HL-60/S4 treated with phorbol 12-myristate 13-acetate at 8.2 ng/mL for 4 days and 3 days (cell line): ENCODE results near the gene SVBP.

Source experiments
- in situ Hi-C: fragments of 300-500 bp; cut with MboI; formaldehyde crosslinking; loops from 2 replicates; pipeline ENCODE4 v1.15.0; 2022; ENCODE audit warnings: low sequenced_read_pairs

The SVBP gene

GRCh38 chr1:42806593-42806992 lies 10.6 kb downstream of the SVBP start:
- in situ Hi-C loops: no loop called here

GRCh38 chr1:42806171-42806570 lies 11.0 kb downstream of the SVBP start:
- in situ Hi-C loops: no loop called here

DNA sequence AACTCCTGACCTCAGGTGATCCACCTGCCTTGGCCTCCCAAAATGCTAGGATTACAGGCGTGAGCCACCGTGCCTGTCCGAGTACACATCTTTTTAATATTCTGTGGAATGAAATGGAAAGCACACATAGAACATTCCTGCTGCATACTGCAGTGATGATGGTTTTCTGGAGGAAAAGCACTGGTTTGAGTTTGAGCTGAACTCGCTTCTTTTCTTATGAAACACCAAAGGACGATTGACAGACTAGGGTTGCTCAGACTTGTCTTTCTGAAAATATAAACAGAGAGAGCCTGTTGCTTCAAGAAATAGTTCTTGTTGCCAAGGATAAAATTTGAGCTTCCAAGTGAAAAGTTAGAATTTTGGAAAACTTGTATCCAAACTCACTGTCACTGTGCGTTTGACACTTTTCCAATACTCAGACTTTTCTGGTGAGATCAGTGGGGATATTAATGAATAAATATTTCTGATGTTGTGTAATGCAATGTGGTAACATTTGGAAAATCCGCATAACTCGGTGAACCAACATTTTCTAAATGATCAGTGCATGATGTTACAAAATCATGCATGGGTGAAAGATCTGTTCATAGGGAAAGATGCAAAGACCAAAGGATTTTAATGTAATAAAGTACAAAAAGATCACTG lies 15.2 kb downstream of the SVBP start:
- in situ Hi-C loops: no loop called here

GRCh38 chr1:42797979-42798378 lies 19.2 kb downstream of the SVBP start:
- in situ Hi-C loops: loop anchor here (25.0 kb wide), 1 partner anchor 264 kb away; no protein-coding TSS in a partner anchor

- in situ Hi-C loops: loop anchor here (25.0 kb wide), 1 partner anchor 265 kb away; no protein-coding TSS in a partner anchor
Measured at GRCh38 chr1:42797414-42797813, 19.8 kb downstream of the SVBP start.

DNA sequence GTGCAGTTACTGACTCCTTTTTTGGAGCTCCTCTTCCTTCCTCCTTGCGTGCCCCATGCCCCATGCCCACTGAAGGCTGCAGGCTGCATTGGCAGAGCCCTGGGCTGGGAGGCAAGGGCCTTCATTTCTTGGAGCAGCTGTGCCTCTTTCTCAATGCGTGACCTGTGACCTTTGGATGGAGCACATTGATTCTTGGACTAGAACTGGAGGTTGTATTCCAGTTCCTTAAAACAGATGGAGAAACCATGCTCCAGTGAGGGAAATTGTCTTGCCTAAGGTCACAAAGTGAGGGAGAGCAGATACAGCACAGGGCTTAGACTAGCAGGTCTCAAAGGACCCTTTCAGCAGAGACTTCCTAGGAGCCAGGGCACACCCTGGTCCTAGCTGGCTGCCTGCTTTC lies 23.4 kb downstream of the SVBP start:
- in situ Hi-C loops: loop anchor here (25.0 kb wide), 1 partner anchor 268 kb away; no protein-coding TSS in a partner anchor

DNA sequence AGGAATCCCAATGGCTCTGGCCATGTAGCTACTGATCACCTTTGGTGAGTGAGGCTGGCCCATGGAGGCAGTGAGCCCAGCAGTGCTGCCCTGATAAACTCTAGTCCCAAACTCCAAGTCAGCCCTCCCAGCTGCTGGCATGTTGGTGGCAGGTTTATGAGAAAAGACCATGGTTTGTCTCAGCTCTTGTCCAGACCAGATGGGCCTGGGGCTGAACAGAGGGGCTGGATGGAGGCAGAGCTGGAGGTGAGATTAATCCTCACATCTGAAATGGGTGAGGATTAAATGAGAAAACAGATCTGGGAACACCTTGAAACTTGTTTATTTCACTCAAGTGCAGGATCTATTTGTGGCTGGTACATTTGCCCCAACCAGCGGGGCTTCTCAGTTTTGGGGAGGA lies 29.2 kb downstream of the SVBP start:
- in situ Hi-C loops: loop anchor here (25.0 kb wide), 1 partner anchor 274 kb away; no protein-coding TSS in a partner anchor

DNA sequence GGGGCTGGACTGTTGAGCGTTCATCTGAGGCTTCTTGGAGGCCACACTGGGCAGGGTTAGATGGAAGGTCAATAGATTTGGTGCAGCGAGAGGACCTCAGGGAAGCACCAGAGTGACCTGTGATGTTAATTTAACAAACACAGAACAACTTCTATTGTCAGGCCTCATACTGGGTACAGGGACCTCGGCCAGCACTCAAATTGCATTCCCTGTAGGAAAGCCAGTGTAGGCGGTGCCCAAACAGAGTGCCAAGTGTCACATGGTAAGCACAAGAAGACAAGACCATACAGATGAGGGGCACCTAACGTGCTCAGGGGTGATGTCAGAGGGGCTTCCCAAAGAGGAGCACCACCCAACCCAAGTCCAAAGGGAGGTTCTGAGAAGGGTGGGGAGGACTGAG lies 31.1 kb downstream of the SVBP start:
- in situ Hi-C loops: loop anchor here (25.0 kb wide), 1 partner anchor 276 kb away; no protein-coding TSS in a partner anchor

- in situ Hi-C loops: loop anchor here (25.0 kb wide), 1 partner anchor 277 kb away; no protein-coding TSS in a partner anchor
Measured at GRCh38 chr1:42784946-42785693, 32.1 kb downstream of the SVBP start, which contains the start of gene TMEM269. Gene TMEM269 (plus strand): TSS chr1:42784991. CDS start chr1:42789894, 4,903 bp downstream.

DNA sequence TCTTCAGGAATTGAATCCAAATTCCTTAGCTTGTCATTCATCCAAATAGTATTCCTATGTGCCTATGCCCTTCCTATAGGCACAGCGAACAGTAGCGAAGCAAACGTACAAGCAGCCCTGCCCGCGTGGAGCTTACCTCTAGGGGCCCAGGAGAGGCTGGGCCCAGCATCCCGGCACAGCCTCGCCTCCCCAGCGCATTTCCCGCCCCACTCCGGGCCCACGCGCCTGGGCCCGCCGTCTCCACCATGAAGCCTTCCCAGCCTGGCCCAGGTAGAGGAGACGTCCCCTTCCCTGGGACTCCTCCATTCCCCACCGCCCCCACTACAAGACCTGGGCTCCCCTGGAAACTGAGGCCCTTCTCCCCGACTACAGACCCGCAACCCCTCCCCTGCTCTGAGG lies 32.7 kb downstream of the SVBP start:
- in situ Hi-C loops: loop anchor here (25.0 kb wide), 1 partner anchor 278 kb away; no protein-coding TSS in a partner anchor

DNA sequence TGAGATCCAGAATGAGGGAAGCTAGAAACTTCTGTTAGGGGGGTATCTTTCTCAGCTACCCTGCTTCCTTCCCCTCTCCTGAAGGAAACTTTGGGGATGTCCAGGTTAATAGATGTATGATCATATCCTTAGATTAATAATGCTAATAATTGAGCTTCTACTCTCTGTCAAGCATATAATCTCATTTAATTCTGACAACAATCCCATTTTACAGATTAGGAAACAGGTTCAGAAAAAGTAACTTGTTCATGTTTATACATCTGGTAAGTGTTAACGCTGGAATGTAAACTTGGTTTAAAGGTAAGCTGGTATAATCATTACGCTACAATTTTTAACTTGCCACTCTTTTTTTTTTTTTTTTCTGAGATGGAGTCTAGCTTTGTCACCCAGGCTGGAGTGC lies 34.1 kb downstream of the SVBP start:
- in situ Hi-C loops: loop anchor here (25.0 kb wide), 1 partner anchor 279 kb away; no protein-coding TSS in a partner anchor

DNA sequence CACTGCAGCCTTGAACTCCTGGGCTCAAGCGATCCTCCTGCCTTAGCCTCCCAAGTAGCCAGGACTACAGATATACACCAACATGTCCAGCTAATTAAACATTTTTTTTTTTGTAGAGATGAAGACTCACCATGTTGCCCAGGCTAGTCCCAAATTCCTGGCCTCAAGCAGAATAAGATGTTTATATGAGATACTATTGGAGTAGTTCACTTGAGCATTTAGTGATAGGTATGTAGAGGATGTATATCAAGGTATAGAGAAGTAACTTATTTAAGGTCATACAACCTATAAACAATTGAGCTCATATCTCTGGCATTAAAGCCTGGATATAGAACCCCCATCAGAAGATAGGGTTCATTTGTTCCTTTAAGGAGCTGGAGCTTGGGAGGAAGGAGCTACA lies 37.0 kb downstream of the SVBP start:
- in situ Hi-C loops: loop anchor here (25.0 kb wide), 1 partner anchor 282 kb away; no protein-coding TSS in a partner anchor

DNA sequence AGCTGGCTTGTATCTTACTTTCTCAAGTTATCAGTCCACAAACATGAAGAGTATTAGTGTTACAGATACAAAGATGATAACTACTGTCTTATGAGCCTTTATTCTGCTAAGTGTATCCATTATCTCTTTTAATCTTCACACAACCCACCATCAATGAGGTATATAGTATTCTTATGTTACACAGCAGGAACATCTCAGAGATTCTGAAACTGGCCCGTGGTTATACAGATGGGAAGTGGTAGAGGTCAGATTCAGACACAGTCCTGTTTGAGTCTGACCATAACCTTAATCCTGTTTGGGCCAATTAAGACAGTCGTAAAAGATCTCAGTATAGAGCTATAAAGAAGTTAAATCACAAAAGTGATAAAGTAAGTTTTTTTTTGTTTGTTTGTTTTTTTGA lies 37.5 kb downstream of the SVBP start:
- in situ Hi-C loops: loop anchor here (25.0 kb wide), 1 partner anchor 283 kb away; no protein-coding TSS in a partner anchor

DNA sequence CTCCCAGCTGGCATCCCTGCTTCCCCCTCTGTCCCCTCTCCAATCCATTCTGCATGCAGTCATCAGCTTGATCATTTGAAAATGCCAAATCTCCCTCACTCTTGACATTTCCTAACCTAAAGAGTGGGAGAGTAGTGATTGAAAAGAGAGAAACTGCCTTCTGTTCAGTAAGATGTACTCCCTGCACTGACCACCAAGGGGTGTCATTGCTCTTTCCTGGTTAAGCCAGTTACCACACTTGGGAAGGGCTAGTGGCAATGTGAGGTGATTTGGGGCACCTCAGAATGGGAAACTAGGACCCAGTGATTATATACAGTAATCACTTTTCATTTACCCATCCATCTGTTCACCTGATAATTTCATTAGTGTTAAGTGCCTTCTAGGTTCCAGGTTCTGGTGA lies 39.3 kb downstream of the SVBP start:
- in situ Hi-C loops: loop anchor here (25.0 kb wide), 1 partner anchor 284 kb away; no protein-coding TSS in a partner anchor

DNA sequence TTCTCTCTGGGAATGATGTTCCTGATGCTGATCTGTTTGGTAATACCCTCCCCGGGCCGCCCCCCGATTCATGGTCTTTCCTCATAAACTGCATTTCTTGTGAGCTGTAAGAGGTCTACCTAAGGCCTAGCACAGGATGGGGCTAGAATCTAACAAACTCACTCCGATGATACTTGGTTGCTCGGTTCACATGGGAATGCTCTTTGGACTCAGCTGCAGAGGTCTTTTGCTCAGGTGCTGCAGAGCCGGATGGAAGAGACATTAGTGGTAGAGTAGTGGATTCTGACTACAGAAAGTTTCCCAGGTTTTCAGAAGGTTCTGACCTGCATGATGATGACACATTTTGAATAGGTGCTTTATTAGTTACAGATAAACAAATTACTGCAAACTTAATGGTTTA lies 40.7 kb downstream of the SVBP start:
- in situ Hi-C loops: loop anchor here (25.0 kb wide), 1 partner anchor 286 kb away; no protein-coding TSS in a partner anchor

DNA sequence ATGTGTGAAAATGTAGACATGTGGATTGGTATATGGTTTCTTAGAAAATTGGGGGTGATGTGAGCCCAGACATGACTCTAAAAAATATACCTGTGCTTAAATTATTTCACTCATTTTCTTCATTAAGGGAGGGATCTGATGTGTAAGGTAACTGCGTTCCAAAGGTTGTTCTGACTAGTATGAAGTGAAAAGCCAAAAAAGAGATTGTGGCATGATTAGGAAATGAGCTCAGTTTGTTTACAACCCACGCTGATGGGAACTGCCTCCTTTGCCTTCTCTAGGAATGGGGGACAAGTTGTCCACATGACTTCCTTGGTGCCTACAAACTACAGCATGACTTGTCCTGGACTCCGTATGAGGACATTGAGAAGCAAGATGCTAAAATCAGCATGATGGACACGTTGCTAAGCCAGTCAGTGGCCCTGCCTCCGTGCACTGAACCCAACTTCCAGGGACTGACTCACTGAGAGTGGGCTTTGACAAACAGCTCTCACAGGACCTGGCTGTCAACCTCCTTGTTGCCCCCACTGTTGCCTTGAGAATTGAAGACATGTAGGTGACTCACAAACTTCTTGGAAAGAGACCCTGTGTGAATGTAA lies 42.2 kb downstream of the SVBP start:
- in situ Hi-C loops: loop anchor here (25.0 kb wide), 1 partner anchor 287 kb away; no protein-coding TSS in a partner anchor

DNA sequence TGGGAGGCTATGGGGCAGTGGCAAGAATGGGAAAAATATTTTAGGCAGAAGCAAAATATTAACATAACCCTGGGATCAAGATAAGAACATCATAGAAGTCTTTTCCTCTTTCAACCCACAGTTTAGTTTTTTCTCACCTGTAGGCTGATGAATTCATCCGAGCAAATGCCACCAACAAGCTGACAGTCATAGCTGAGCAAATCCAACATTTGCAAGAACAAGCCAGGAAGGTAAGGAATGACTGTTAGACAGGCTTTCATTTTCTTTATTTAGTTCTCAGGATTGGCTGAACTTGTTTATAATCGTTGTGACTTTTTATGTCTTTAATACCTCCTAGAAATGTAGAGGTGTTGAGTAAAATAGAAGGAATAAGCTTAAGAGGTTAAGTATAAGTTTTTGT lies 43.8 kb downstream of the SVBP start:
- in situ Hi-C loops: no loop called here

- in situ Hi-C loops: no loop called here
Measured at GRCh38 chr1:42769811-42770210, 47.4 kb downstream of the SVBP start.

DNA sequence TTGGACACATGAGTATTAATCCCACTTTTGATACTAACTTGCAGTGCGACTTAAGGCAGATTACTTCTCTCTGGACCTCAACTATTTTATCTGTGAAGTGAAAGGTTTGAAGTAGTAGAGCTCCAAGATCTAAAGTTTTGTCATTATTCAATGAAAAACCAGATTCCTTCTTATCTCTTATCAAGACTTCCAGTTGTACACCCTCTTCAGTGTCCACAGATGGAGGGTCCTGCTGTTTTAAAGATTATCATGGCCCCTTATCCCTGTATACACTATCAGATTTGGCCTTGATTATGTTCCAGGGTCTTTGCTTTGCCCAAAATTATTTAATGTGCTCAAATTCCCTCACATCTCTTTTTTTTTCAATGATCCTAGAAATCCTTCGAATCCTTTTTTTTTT lies 49.0 kb downstream of the SVBP start:
- in situ Hi-C loops: no loop called here

DNA sequence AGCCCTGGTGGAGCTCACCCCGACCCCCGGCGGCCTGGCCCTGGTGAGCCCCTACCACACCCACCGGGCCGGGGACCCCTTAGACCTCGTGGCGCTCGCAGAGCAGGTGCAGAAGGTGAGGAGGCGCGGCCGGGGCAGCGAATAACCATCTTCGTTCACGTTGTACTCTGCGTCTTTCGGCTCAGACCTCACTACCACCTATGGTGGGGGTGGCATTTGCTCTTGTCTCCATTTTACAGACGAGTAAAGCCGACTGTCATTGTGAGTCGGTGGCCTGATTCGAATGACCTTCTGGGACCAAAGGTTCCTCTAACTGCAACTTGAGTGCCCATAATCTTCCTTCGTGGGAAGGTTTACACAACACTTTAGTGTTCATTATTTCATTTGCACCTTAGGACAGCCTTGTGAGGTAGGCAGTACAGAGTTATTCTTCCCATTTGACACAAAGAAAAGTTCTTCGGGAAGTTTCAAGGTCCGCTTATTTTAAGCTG lies 49.6 kb downstream of the SVBP start:
- in situ Hi-C loops: no loop called here
